ENCODE results near the gene GPR25. TPM values are rescaled to one million over a fixed set of nuclear protein-coding genes. Genes with fewer than 3 reads are reported as not detected.

The GPR25 gene
- total RNA-seq, 2 donors from 2014 or later, result not detected

GRCh38 chr1:200838676-200839445 is 33.9 kb upstream of the GPR25 start:
- Histone ChIP-seq H3K27ac (no peak overlapping the region), H3K4me1 (ENCODE audit: control insufficient read depth in 1 of 2, low read depth in 2 of 2) (peaks cover 3 to 13% of the 10 kb centered on the region in 2 donors), H3K36me3 (peaks cover 4% of the 10 kb centered on the region), H3K9me3 (no peaks in the 10 kb centered on the region), H3K4me3 (no peak overlapping the region), H3K27me3 (replicated peaks; ENCODE audit: insufficient read depth) (no peaks in the 10 kb centered on the region)
- ATAC-seq (ENCODE audit: insufficient number of reproducible peaks, low FRiP score, low read depth), result no peak
- DNase-seq (ENCODE audit: low spot score), result no peak
- no peak for TF ChIP-seq CTCF (IDR thresholded peaks at IDR 0.05)

GRCh38 chr1:200845360-200845759 is 27.4 kb upstream of the GPR25 start:
- H3K27me3 ChIP-seq (replicated peaks; ENCODE audit: insufficient read depth), result no peaks in the 10 kb centered on the region
- no peak for TF ChIP-seq CTCF (IDR thresholded peaks at IDR 0.05)
- H3K4me1 ChIP-seq (ENCODE audit: control insufficient read depth in 1 of 2, low read depth in 2 of 2), result no peaks in the 10 kb centered on the region
- no peaks in the 10 kb centered on the region for H3K9me3 ChIP-seq
- H3K36me3 ChIP-seq, result peaks cover 23% of the 10 kb centered on the region
- DNase-seq (ENCODE audit: low spot score), result no peak
- no peak for ATAC-seq (ENCODE audit: insufficient number of reproducible peaks, low FRiP score, low read depth)
- H3K27ac ChIP-seq, result no peak overlapping the region
- H3K4me3 ChIP-seq, result no peak overlapping the region

- Histone ChIP-seq H3K36me3 (peaks cover 26% of the 10 kb centered on the region), H3K27ac (no peak overlapping the region), H3K4me1 (ENCODE audit: control insufficient read depth in 1 of 2, low read depth in 2 of 2) (no peaks in the 10 kb centered on the region), H3K4me3 (no peak overlapping the region), H3K9me3 (no peaks in the 10 kb centered on the region), H3K27me3 (replicated peaks; ENCODE audit: insufficient read depth) (no peaks in the 10 kb centered on the region)
- ATAC-seq (ENCODE audit: insufficient number of reproducible peaks, low FRiP score, low read depth) (no peak), DNase-seq (ENCODE audit: low spot score) (no peak)
- no peak for TF ChIP-seq CTCF (IDR thresholded peaks at IDR 0.05)
These were observed 26.4 kb upstream of the GPR25 start for GRCh38 chr1:200846398-200846797.

- peaks cover 28% of the 10 kb centered on the region for H3K36me3 ChIP-seq
- H3K4me3 ChIP-seq, result no peak overlapping the region
- TF ChIP-seq CTCF (IDR thresholded peaks at IDR 0.05), result no peak
- no peak overlapping the region for H3K27ac ChIP-seq
- no peaks in the 10 kb centered on the region for H3K4me1 ChIP-seq (ENCODE audit: control insufficient read depth in 1 of 2, low read depth in 2 of 2)
- no peak for ATAC-seq (ENCODE audit: insufficient number of reproducible peaks, low FRiP score, low read depth)
- H3K27me3 ChIP-seq (replicated peaks; ENCODE audit: insufficient read depth), result no peaks in the 10 kb centered on the region
- no peak for DNase-seq (ENCODE audit: low spot score)
- no peaks in the 10 kb centered on the region for H3K9me3 ChIP-seq
These were observed 23.4 kb upstream of the GPR25 start for GRCh38 chr1:200849430-200849829.

GRCh38 chr1:200850554-200850953 is 22.2 kb upstream of the GPR25 start:
- H3K9me3 ChIP-seq, result no peaks in the 10 kb centered on the region
- no peaks in the 10 kb centered on the region for H3K4me1 ChIP-seq (ENCODE audit: control insufficient read depth in 1 of 2, low read depth in 2 of 2)
- no peak for DNase-seq (ENCODE audit: low spot score)
- no peak for TF ChIP-seq CTCF (IDR thresholded peaks at IDR 0.05)
- H3K4me3 ChIP-seq, result no peak overlapping the region
- H3K36me3 ChIP-seq, result peaks cover 29% of the 10 kb centered on the region
- H3K27ac ChIP-seq, result no peak overlapping the region
- no peaks in the 10 kb centered on the region for H3K27me3 ChIP-seq (replicated peaks; ENCODE audit: insufficient read depth)
- ATAC-seq (ENCODE audit: insufficient number of reproducible peaks, low FRiP score, low read depth), result no peak

All from thoracic aorta (tissue), 2 donors.